Measurements from ENCODE around the gene KRTAP4-8.
"Not testable (repeated sequence)": the region's sequence is repeated elsewhere in the genome, so short reads cannot be mapped to it uniquely, and the experiment has no call there.

The KRTAP4-8 gene

GRCh38 chr17:41107941-41108450 is 10.1 kb upstream of the KRTAP4-8 start:
- intact Hi-C loops (cut with DNase I; ENCODE audit: low total_unique reads), result no loop called here
- DNase-seq, result no peak
- no peaks in the 10 kb centered on the region for H3K36me3 ChIP-seq
- no peak overlapping the region for H3K4me3 ChIP-seq
- H3K9me3 ChIP-seq, result no peaks in the 10 kb centered on the region
- no peak for TF ChIP-seq CTCF (IDR thresholded peaks at IDR 0.05)
- H3K27me3 ChIP-seq, result no peaks in the 10 kb centered on the region
- no peak overlapping the region for H3K27ac ChIP-seq
- H3K4me1 ChIP-seq, result no peaks in the 10 kb centered on the region

- H3K27ac ChIP-seq; H3K27me3 ChIP-seq; H3K4me1 ChIP-seq; H3K9me3 ChIP-seq; DNase-seq; intact Hi-C loops (cut with DNase I; ENCODE audit: low total_unique reads); H3K4me3 ChIP-seq; H3K36me3 ChIP-seq: not testable (repeated sequence)
Measured at GRCh38 chr17:41105347-41105746, 7.4 kb upstream of the KRTAP4-8 start, which contains the start of gene KRTAP4-9. KRTAP4-9 (plus strand) TSS chr17:41105389; CDS start chr17:41105389, 0 bp downstream.

DNA sequence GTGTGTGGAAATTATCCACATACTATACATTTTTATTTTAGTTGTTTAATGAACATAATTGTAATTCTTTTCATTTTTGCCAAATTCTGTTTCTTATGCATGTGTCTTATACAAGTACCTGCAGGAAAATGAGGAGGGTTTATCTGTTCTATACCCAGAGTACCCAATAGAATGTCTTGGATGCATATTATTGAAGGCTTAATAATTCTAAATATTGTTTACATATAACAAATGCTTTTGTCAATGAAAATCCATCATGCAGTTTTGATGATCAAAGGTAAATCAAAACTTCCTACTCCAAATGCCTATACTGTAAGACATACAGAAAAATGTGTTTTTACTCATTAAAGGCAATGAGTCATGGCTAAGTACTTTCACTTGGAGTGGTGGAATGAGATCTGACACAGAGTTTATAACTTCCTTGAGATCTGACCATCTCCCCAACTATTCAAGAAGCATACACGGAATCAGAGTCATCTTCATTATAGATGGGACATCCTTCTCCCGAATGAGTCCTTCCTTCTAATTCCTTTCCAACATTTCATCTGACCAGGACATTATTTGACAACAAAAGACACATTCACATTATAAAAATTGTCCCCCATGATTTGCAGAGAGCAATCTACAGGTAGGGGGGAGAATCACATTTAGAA is 6.6 kb upstream of the KRTAP4-8 start:
- DNase-seq; H3K9me3 ChIP-seq; H3K27me3 ChIP-seq; H3K4me1 ChIP-seq; H3K36me3 ChIP-seq; intact Hi-C loops (cut with DNase I; ENCODE audit: low total_unique reads); H3K4me3 ChIP-seq; H3K27ac ChIP-seq: not testable (repeated sequence)

DNA sequence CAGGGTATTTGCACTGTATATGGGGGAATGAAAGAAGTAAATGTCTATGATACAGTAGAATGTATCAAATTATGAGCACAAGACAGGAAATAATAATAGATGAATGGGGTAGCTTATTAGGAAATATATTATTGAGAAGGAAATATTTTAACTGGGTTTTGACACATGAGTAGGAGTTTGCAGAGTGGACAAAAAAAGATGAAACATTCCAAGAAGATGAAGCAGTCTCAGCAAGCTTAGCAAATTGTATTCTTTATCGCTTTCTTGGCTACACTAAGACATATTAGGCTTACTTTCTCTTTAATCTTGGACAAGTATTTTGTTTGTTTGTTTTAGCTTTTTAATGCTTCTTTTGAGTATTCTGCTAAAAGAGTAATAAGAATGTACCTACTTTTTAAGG is 6.0 kb upstream of the KRTAP4-8 start:
- intact Hi-C loops (cut with DNase I; ENCODE audit: low total_unique reads), result no loop called here
- TF ChIP-seq CTCF (IDR thresholded peaks at IDR 0.05), result no peak
- no peak for DNase-seq
- no peaks in the 10 kb centered on the region for H3K4me1 ChIP-seq
- no peaks in the 10 kb centered on the region for H3K27me3 ChIP-seq
- no peak overlapping the region for H3K27ac ChIP-seq
- H3K36me3 ChIP-seq, result no peaks in the 10 kb centered on the region
- H3K4me3 ChIP-seq, result no peak overlapping the region
- no peaks in the 10 kb centered on the region for H3K9me3 ChIP-seq

- no peak for DNase-seq
- no peaks in the 10 kb centered on the region for H3K4me1 ChIP-seq
- no peak for TF ChIP-seq CTCF (IDR thresholded peaks at IDR 0.05)
Measured at GRCh38 chr17:41101586-41102259, 3.8 kb upstream of the KRTAP4-8 start, which contains the start of gene KRTAP4-16. KRTAP4-16 (minus strand) TSS chr17:41102209; CDS start chr17:41102209, 0 bp downstream.

GRCh38 chr17:41099682-41100480 is 1.9 kb upstream of the KRTAP4-8 start:
- H3K9me3 ChIP-seq; H3K27me3 ChIP-seq; H3K36me3 ChIP-seq; intact Hi-C loops (cut with DNase I; ENCODE audit: low total_unique reads); DNase-seq; H3K4me3 ChIP-seq; H3K27ac ChIP-seq; H3K4me1 ChIP-seq: not testable (repeated sequence)

More at GRCh38 chr17:41101586-41102259, 3.8 kb upstream of the KRTAP4-8 start, which contains the start of gene KRTAP4-16:
- no peaks in the 10 kb centered on the region for H3K27me3 ChIP-seq
- no peak within 1 kb of the TSS for H3K27ac ChIP-seq
- no peaks in the 10 kb centered on the region for H3K36me3 ChIP-seq
- intact Hi-C loops (cut with DNase I; ENCODE audit: low total_unique reads), result no loop called here
- no peaks in the 10 kb centered on the region for H3K9me3 ChIP-seq
- H3K4me3 ChIP-seq, result no peak within 1 kb of the TSS

All from tibial artery (tissue), 4 donors.